Stomach smooth muscle (tissue), 2 donors: ENCODE data around the gene DTX2.
"Not testable (repeated sequence)": the region's sequence is repeated elsewhere in the genome, so short reads cannot be mapped to it uniquely, and the experiment has no call there.

Source experiments
- H3K27ac ChIP-seq: one replicate; pipeline ENCODE4 v1.7.0; 2013; ENCODE audit warnings: mild to moderate bottlenecking, low read length, inconsistent platforms
- H3K27me3 ChIP-seq, 2 donors: one replicate each; pipeline ENCODE4 v1.7.0; 2013; ENCODE audit warnings: low read length in 2 of 2; ENCODE audit not compliant: insufficient read depth in 2 of 2, control insufficient read depth in 1 of 2
- H3K36me3 ChIP-seq, 2 donors: one replicate each; pipeline ENCODE4 v1.7.0; 2013; ENCODE audit warnings: low read length in 2 of 2; ENCODE audit not compliant: control insufficient read depth in 2 of 2, insufficient read depth in 2 of 2
- H3K4me1 ChIP-seq: one replicate; pipeline ENCODE4 v1.7.0; 2013; ENCODE audit warnings: low read length; ENCODE audit not compliant: control insufficient read depth, insufficient read depth
- H3K4me3 ChIP-seq, 2 donors: one replicate each; pipeline ENCODE4 v1.7.0; 2013; ENCODE audit warnings: low read length in 2 of 2
- H3K9ac ChIP-seq, 2 donors: one replicate each; pipeline ENCODE4 v1.7.0; 2013; ENCODE audit warnings: low read length in 2 of 2, mild to moderate bottlenecking in 1 of 2
- H3K9me3 ChIP-seq, 2 donors: one replicate each; pipeline ENCODE4 v1.7.0; 2013; ENCODE audit warnings: low read length in 2 of 2; ENCODE audit not compliant: control insufficient read depth in 2 of 2
- donor health status: healthy.
- donor health status: Pancreatic carcinoma.

DTX2 gene

DNA sequence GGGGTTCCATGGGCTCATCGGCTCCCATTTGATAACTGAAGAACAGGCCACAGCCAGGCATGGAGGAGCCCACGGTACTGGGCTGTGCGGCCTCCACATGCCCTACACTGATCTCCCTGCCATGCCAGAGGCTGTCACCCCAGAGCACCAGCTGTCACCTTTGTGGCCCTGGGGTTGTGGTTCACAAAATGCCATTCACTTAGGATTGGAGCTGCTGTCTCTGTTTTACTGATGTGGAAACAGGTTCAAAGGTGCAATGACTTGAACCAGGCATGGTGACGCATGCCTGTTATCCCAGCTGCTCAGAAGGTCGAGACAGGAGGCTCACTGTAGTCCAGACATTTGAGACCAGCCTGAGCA lies 44.6 kb downstream of the DTX2 start:
- H3K4me1 ChIP-seq: peaks cover 5% of the 10 kb centered on the region
- no peak overlapping the region for H3K9ac ChIP-seq
- H3K27me3 ChIP-seq: no peaks in the 10 kb centered on the region
- H3K9me3 ChIP-seq: no peaks in the 10 kb centered on the region
- no peak overlapping the region for H3K4me3 ChIP-seq
- H3K27ac ChIP-seq: no peak overlapping the region
- H3K36me3 ChIP-seq: peaks cover 0 to 3% of the 10 kb centered on the region in 2 donors

DNA sequence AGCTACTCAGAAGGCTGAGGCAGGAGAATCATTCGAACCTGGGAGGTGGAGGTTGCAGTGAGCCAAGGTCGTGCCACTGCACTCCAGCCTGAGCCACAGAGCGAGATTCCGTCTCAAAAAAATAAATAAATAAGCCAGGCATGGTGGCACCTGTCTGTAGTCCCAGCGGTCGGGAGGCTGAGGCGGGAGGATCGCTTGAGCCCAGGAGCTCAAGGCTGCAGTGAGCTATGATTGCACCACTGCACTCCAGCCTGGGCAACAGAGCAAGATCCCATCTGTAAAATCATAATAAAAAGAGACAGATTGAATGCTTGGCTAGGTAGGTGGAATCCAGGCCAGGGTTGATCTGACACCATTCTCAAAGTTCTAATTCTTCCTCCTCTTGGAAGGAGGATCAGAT lies 45.1 kb downstream of the DTX2 start:
- not testable (repeated sequence) for H3K27ac ChIP-seq, H3K4me3 ChIP-seq, H3K36me3 ChIP-seq, H3K9ac ChIP-seq, H3K4me1 ChIP-seq, H3K27me3 ChIP-seq, H3K9me3 ChIP-seq

DNA sequence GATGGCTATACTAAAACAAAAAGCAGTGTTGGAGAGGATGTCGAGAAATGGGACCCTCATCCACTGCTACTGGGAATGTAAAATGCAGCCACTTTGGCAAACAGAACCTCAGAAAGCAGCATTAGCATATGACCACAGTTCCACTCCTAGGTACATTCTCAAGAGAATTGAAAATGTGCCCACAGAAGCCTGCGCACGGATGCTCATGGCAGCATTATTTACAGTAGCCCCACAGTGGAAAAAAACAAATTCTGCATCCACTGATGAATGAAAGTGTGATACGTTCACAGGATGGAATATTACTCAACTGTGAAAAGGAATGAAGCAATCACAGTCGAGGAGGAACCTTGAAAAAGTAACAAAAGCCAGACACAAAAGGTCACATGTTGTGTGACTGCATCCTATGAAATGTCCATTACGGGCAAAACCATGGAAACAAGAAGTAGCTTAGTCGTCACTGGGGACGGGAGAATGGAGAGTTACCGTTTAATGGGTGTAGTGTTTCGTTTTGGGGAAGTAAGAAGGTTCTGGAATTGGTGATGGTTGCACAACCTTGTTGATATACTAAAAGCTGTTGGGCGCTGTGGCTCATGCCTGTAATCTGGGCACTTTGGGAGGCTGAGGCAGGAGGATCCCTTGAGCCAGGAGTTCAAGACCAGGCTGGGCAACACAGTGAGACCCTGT lies 46.4 kb downstream of the DTX2 start:
- Histone ChIP-seq H3K4me3 (no peak overlapping the region), H3K27me3 (no peaks in the 10 kb centered on the region), H3K9ac (no peak overlapping the region), H3K27ac (no peak overlapping the region), H3K36me3 (peaks cover 0 to 3% of the 10 kb centered on the region in 2 donors), H3K4me1 (peaks cover 5% of the 10 kb centered on the region), H3K9me3 (no peaks in the 10 kb centered on the region)

DNA sequence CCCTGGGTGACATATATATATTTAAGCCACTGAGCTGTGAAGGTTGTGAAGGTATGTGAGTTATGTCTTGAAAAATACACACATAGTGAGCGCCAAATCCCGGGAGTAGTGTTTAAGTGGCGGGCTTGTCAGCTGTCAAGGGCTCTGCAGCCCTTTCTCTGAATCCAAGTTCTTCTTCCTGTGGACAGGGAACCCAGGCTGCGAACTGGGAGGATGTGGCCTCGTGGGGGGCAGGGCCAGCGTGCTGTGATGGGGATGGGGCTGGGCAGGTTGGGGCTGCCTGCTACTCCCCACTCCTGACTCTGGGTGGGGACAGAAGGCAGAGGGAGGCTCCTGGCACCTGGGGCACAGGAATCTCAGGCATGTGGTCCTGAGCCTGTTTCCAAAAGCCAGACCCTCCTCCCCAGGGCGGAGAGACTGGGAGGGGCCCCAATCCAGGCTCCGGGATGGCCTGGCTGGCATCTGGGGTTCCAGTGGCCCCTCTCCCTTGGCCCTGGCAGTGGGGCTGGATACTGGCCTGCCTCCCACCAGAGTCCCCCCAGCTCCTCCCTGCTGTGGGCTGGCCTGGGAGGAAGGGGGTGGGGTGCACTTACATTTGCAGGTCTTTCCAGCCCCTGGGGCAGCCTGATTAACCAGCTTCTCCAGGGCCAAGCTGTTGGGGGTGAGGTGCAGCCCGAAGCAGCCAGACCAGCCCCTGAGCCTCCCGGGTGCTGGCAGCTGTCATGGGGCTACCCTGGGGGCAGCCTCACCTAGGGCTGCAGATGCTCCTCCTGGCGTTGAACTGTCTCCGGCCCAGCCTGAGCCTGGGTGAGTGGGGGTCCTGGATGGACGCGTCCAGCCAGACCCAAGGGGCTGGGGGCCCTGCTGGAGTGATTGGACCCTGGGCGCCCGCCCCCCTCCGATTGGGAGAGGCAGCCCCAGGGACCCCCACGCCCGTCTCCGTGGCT lies 48.7 kb downstream of the DTX2 start, which contains the start of gene UPK3B:
Gene UPK3B, plus strand, starts transcription at position 622 of the 947 bp plus-strand sequence. Its CDS starts 101 bp downstream, at position 723.
- H3K9me3 ChIP-seq: no peaks in the 10 kb centered on the region
- no peak within 1 kb of the TSS for H3K4me3 ChIP-seq
- H3K27ac ChIP-seq: no peak within 1 kb of the TSS
- no peak within 1 kb of the TSS for H3K9ac ChIP-seq
- H3K36me3 ChIP-seq: peaks cover 0 to 2% of the 10 kb centered on the region in 2 donors
- H3K27me3 ChIP-seq: no peaks in the 10 kb centered on the region
- H3K4me1 ChIP-seq: peaks cover 5% of the 10 kb centered on the region

DNA sequence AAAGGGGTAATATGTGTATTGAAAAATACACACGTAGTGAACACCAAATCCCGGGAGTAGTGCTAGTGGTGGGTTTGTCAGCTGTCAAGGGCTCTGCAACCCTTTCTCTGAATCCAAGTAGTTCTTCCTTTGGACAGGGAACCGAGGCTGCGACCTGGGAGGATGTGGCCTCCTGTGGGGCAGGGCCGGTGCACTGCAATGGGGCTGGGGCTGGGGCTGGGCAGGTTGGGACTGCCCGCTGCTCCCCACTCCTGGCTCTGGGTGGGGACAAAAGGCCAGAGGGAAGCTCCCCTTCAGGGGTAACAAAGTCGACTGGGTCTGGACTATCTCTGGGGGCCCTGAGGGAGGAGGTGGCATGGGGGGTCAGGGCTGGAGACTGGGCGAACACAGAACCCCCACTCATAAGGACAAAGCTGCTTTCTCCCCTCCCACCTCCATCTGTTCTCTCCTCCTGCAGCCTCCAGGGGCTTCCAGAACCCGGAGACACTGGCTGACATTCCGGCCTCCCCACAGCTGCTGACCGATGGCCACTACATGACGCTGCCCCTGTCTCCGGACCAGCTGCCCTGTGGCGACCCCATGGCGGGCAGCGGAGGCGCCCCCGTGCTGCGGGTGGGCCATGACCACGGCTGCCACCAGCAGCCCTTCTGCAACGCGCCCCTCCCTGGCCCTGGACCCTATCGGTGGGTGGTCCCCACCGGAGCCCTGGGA lies 49.8 kb downstream of the DTX2 start:
- H3K27me3 ChIP-seq, H3K36me3 ChIP-seq, H3K9ac ChIP-seq, H3K9me3 ChIP-seq, H3K27ac ChIP-seq, H3K4me3 ChIP-seq, H3K4me1 ChIP-seq: not testable (repeated sequence)

DNA sequence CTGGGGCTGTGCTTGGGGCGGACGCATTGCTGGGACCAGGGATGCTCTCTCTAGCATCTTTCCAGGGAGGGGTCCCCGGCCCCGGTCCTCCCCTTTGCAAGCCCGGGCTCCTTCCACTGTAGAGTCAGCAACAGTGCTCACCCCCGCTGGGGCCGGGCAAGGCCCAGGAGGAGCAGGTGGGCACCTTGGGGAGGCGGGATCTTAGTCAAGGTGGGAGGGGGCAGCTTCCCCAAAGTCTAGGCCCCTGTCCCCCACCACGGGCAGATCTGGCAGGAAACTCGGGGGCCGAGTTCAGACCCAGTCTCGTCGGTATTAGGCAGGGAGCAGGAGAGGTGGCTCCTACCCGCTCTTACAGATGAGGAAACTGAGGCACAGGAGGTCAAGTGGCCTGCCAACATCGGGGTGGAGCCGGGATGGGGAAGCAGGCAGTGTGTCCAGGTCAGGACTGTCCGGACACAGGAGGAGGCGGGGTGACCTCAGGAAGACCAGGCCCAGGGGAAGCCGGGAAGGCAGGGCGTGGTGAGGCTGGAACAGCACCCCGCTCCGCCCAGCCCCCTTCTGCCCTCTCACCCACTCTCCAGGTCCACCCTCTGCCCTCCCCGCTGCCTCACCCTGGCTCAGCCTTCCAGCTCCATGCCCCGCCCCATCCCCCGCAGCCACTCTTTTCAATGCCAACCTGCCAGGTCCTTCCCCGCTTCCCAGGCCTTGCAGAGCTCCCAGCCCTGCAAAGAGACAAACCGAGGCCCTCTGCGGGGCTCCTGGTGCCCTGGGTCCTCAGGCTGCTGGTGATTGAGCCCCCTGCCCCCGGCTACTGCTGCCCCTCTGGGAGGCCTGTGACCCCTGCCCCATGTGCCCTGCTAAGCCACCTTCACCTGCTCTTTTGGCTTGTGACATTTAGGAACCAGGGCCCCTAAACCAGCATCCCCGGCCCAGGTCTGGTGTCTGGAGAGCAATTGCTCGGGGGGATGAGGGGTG lies 50.7 kb downstream of the DTX2 start:
- not testable (repeated sequence) for H3K4me1 ChIP-seq, H3K4me3 ChIP-seq, H3K9me3 ChIP-seq, H3K9ac ChIP-seq, H3K27ac ChIP-seq, H3K27me3 ChIP-seq, H3K36me3 ChIP-seq

DNA sequence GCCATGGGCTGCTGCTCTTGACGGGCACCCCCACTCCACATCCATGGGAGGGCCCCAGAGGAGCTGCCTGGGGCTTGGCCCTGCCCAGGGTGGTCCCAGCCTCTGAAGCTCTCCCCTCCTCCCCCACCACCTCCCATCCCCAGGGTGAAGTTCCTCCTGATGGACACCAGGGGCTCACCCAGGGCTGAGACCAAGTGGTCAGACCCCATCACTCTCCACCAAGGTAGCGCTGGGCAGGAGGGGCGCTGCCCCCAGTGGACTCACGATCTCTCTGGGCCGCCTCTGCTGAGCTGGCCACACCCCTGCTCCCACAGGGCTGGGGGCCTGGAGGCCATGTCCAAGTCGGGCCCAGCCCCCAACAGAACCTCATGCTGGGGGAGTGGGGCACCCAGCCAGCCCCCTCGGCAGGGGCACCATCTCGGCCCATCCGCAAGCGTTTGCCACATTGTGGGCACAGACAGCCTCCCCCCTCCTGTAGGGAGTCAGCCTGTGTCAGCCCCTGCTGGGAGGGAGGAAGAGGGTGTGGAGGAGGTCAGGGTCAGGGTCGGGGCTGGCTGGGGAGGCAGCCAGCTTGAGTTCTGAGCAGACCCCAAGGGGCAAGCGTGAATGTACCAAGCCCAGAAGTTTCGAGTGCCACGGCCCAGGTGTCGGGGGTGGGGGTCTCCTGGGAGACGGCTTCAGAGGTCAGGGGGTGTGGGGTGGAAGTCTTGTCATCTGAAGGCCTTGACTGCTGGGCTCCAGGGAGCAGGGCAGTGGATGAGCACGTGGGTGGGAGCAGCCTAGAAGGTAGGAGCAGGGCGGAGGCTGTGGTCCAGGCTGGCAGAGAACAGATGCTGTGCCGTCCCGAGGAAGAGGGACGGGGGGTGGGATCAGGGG lies 51.7 kb downstream of the DTX2 start:
- no peak overlapping the region for H3K9ac ChIP-seq
- H3K27ac ChIP-seq: no peak overlapping the region
- no peak overlapping the region for H3K4me3 ChIP-seq
- H3K4me1 ChIP-seq: peaks cover 5% of the 10 kb centered on the region
- H3K36me3 ChIP-seq: no peaks in the 10 kb centered on the region
- no peaks in the 10 kb centered on the region for H3K27me3 ChIP-seq
- no peaks in the 10 kb centered on the region for H3K9me3 ChIP-seq

DNA sequence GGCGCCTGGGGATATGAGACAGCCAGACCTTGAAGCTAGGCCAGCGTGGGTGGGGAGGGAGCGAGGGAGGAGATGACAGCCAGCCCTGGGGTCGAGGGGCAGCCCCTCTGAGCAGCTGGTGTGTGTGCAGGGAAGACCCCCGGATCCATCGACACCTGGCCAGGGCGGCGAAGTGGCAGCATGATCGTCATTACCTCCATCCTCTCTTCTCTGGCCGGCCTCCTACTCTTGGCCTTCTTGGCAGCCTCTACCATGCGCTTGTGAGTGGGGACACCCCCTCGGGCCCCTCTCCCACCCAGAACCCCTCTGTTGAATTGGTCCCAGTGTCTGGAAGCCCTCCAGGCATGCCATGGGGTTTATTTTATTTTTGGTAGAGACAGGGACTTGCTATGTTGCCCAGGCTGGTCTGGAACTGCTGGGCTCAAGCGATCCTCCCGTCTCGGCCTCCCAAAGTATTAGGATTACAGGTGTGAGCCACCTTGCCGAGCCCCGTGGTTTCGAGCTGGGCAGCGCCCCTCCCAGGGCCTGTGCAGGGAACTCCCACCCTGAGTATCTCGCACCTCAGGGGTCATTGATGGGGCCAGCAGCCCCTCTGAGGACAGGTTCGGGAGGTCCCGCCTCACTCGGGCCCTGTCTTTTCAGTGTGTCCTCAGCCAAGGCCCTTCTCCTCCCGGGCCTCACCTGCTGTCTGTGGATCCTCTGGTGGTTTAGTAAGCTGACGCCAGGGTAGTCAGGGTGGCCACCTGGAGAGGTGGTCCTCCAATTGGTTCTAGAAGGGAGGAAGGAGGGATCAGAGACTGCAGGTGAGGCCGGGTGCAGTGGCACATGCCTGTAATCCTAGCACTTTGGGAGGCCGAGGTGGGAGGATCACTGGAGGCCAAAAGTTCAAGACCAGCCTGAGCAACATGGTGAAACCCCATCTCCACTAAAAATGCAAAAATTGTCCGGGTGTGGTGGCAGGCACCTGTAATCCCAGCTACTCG lies 52.6 kb downstream of the DTX2 start:
- Histone ChIP-seq H3K36me3 (no peaks in the 10 kb centered on the region), H3K4me1 (peaks cover 5% of the 10 kb centered on the region), H3K9me3 (no peaks in the 10 kb centered on the region), H3K9ac (no peak overlapping the region), H3K27me3 (no peaks in the 10 kb centered on the region), H3K4me3 (no peak overlapping the region), H3K27ac (no peak overlapping the region)
